Endothelial cell of umbilical vein (primary cell): ENCODE results near the gene TSFM. TPM values are rescaled to one million over a fixed set of nuclear protein-coding genes. Genes with fewer than 3 reads are reported as not detected.

ENCODE experiments used
- BruUV-seq: library from RNA; stranded (reverse); fragments of 400-500 nt; replicated peaks from 2 replicates; lab custom pipeline; 2021; lab: Mats Ljungman, UMichigan
- CTCF ChIA-PET: fragments of 300-600, 350-600 bp; sonication (Branson Sonifier 250); formaldehyde crosslinking; loops from one replicate; lab custom pipeline; 2021; ENCODE audit warnings: antibody characterized with exemption, inconsistent platforms; lab: Charles Lee
- POLR2A ChIA-PET: fragments of 300-600, 350-600 bp; sonication (Branson Sonifier 250); formaldehyde crosslinking; loops from one replicate; lab custom pipeline; 2021; ENCODE audit warnings: antibody characterized with exemption, inconsistent platforms; lab: Charles Lee
- DNase-seq: peaks from one replicate; pipeline ENCODE4 v3.0.0-alpha.2; 2011; ENCODE audit warnings: low read depth, low spot score
- FAIRE-seq: peaks from 2 replicates; lab custom pipeline; 2011; peaks lifted over from hg19 to GRCh38; lab: Jason Lieb, UNC
- H2AFZ ChIP-seq: 2 replicates; pipeline ENCODE4 v1.6.0; 2012; ENCODE audit warnings: low read depth, low read length, control low read depth, inconsistent platforms
- H3K27ac ChIP-seq: 2 replicates; pipeline ENCODE4 v1.5.1; 2011; ENCODE audit warnings: low read depth, mild to moderate bottlenecking, control low read depth, low read length, moderate library complexity; ENCODE audit not compliant: insufficient read depth
- H3K27me3 ChIP-seq, 2 experiments: 2 replicates each; pipeline versions ENCODE4 v1.6.0 to v1.6.1; 2011; ENCODE audit warnings: low read length in 2 of 2, mixed read lengths in 1 of 2; ENCODE audit not compliant: control insufficient read depth in 2 of 2, insufficient read depth in 2 of 2
- H3K36me3 ChIP-seq, 2 experiments: 2 replicates in 1 of 2; 3 replicates in 1 of 2; pipeline ENCODE4 v1.5.1; 2011; ENCODE audit warnings: low read length in 2 of 2, mild to moderate bottlenecking in 1 of 2, moderate library complexity in 1 of 2; ENCODE audit not compliant: control insufficient read depth in 2 of 2, insufficient read depth in 2 of 2; ENCODE audit errors: extremely low read depth in 1 of 2
- H3K4me1 ChIP-seq: 3 replicates; pipeline ENCODE4 v1.5.1; 2011; ENCODE audit warnings: mild to moderate bottlenecking, low read length; ENCODE audit not compliant: control insufficient read depth, insufficient read depth; ENCODE audit errors: extremely low read depth
- H3K4me2 ChIP-seq: 2 replicates; pipeline ENCODE4 v1.6.1; 2011; ENCODE audit warnings: low read length, control low read depth, mixed read lengths; ENCODE audit not compliant: insufficient read depth
- H3K4me3 ChIP-seq, 3 experiments: fragments of 200-600 bp in 1 of 3; sonication (generic), shearing (Covaris generic) in 1 of 3; replicated peaks in 1 of 3; 2 replicates each; pipeline ENCODE4 v1.5.1; 2011 to 2016; ENCODE audit warnings: control low read depth in 3 of 3, low read length in 3 of 3, mild to moderate bottlenecking in 2 of 3, inconsistent platforms in 1 of 3, low read depth in 1 of 3, moderate library complexity in 1 of 3; ENCODE audit not compliant: insufficient read depth in 1 of 3
- H3K79me2 ChIP-seq: 2 replicates; pipeline ENCODE4 v1.6.0; 2012; ENCODE audit warnings: low read length, inconsistent platforms; ENCODE audit not compliant: control insufficient read depth, insufficient read depth
- H3K9ac ChIP-seq: replicated peaks from 2 replicates; pipeline ENCODE3; 2011; ENCODE audit warnings: low read length, control low read depth; ENCODE audit not compliant: insufficient read depth; ENCODE audit errors: extremely low read depth
- H3K9me1 ChIP-seq: replicated peaks from 3 replicates; pipeline ENCODE4 v1.6.0; 2011; ENCODE audit warnings: mild to moderate bottlenecking, low read length; ENCODE audit not compliant: control insufficient read depth, insufficient read depth; ENCODE audit errors: extremely low read depth
- H3K9me3 ChIP-seq: replicated peaks from 2 replicates; pipeline ENCODE4 v1.5.1; 2012; ENCODE audit warnings: low read length, inconsistent platforms; ENCODE audit not compliant: control insufficient read depth, insufficient read depth
- H4K20me1 ChIP-seq: replicated peaks from 2 replicates; pipeline ENCODE3; 2011; ENCODE audit warnings: mild to moderate bottlenecking, low read length; ENCODE audit not compliant: control insufficient read depth, insufficient read depth; ENCODE audit errors: extremely low read depth
- EZH2 ChIP-seq: IDR thresholded peaks from 2 replicates; pipeline ENCODE4 v1.6.1; 2012; ENCODE audit warnings: borderline replicate concordance, low read depth, mild to moderate bottlenecking, moderate library complexity, low read length, inconsistent platforms; ENCODE audit not compliant: severe bottlenecking
- FOS ChIP-seq: IDR thresholded peaks from 2 replicates; pipeline ENCODE4 v1.6.1; 2011; ENCODE audit warnings: mild to moderate bottlenecking, low read length, moderate library complexity, borderline replicate concordance; ENCODE audit not compliant: insufficient read depth
- GATA2 ChIP-seq: IDR thresholded peaks from 2 replicates; pipeline ENCODE4 v1.7.0; 2011; ENCODE audit warnings: low read depth, mild to moderate bottlenecking, moderate library complexity, mixed read lengths, low read length; ENCODE audit not compliant: insufficient read length, insufficient read depth
- JUN ChIP-seq: IDR thresholded peaks from 2 replicates; pipeline ENCODE4 v1.6.1; 2011; ENCODE audit warnings: borderline replicate concordance, low read depth; ENCODE audit not compliant: insufficient read length, insufficient read depth
- MYC ChIP-seq: IDR thresholded peaks from one replicate; pipeline ENCODE4 v1.6.1; 2011; ENCODE audit warnings: mild to moderate bottlenecking, low read depth, low read length
- POLR2A ChIP-seq: IDR thresholded peaks from 2 replicates; pipeline ENCODE4 v1.6.1; 2012; ENCODE audit warnings: low read depth, mild to moderate bottlenecking, control low read depth, low read length
- POLR2AphosphoS5 ChIP-seq: IDR thresholded peaks from 2 replicates; pipeline ENCODE4 v1.6.1; 2012; ENCODE audit warnings: low read depth, mild to moderate bottlenecking, control low read depth, low read length, moderate library complexity; ENCODE audit not compliant: insufficient read depth
- dilution Hi-C: fragments of 300-500 bp; cut with MboI; formaldehyde crosslinking; loops from one replicate; pipeline ENCODE4 v1.15.0; 2019; ENCODE audit warnings: low sequenced_read_pairs; ENCODE audit not compliant: extremely low pct_ligation_motif_present
- intact Hi-C: fragments of 100-400 bp; cut with micrococcal nuclease; formaldehyde crosslinking; loops from one replicate; pipeline ENCODE4 v1.10.0; 2022
- polyA plus RNA-seq, 4 experiments: library from polyadenylated mRNA; depleted of rRNA in 3 of 4; stranded (reverse) in 3 of 4; unstranded in 1 of 4; fragments of >200 nt; gene quantifications; 2 replicates each; pipeline versions ENCODE4 v1.2.1 to v1.2.3, GENCODE V29; 2011 to 2012; ENCODE audit warnings: missing spikeins in 1 of 4
- total RNA-seq: library from RNA; stranded (reverse); gene quantifications from 2 replicates; pipeline ENCODE4 v1.2.3, GENCODE V29; 2021
- TF ChIP-seq, protein P1 (sequence below): IDR thresholded peaks from 2 replicates; pipeline ENCODE4 v1.6.1; 2011; ENCODE audit not compliant: insufficient read depth, insufficient read length
- TF ChIP-seq, protein P2 (sequence below), 2 donors: IDR thresholded peaks; 1 replicate in 1 of 2; 2 replicates in 1 of 2; pipeline ENCODE4 v1.5.1; 2011; ENCODE audit warnings: low read length in 2 of 2, mild to moderate bottlenecking in 2 of 2, moderate library complexity in 2 of 2, control low read depth in 1 of 2, inconsistent platforms in 1 of 2, low read depth in 1 of 2; ENCODE audit not compliant: insufficient read depth in 1 of 2; ENCODE audit errors: extremely low read depth in 1 of 2

TSFM gene
- total and polyA plus RNA-seq, 2 donors (not counting 3 experiments of a cell fraction or from before 2014, with no cell fraction given) = 16.5 to 41.8 TPM

DNA sequence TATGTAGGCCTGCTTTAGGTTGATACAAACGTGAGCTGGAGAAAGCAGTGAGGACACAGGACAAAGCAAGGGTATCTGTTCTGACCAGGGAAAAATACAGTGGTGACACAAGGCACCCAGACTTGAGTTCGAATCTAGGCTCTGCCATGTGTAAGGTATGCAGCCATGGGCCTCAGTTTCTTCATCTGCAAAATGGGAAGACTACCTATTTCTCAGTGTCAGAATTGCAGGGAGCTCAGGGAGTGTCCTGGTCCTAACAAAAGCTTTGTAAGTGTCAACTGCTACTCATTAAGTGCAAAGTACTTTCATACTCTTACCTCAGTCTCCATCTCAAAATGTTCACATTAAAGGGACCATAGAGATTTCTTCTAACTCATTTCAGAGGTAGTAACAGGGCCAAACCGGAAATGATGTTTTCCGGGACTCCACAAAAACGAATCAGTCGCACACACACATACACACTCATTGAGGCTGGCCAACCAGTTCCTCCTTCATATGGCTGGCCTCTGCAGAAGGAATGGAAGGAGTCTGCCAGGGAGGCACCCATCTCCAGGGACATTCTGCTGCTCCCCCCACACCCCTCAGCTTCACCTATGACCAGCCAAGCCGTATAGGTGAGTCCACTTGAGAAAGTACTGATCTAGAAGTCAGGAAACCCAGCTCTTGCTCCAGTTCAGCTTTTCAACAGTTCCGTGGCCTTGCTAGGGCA is 56.2 kb downstream of the TSFM start:
- ChIA-PET POLR2A (no interaction called here), CTCF (interaction anchor here (3.2 to 10.9 kb wide), 2 partner anchors 26 to 57 kb away, joined by 14 to 139 read pairs; no protein-coding TSS in a partner anchor)
- DNase-seq = peak; percentile 76
- peak overlapping the region in 1 of 3 experiments; percentile 2 for H3K4me3 ChIP-seq
- H4K20me1 ChIP-seq = peaks cover 13% of the 10 kb centered on the region
- H3K9me1 ChIP-seq = no peaks in the 10 kb centered on the region
- intact Hi-C loops (no loop called here), dilution Hi-C loops (no loop called here)
- peaks cover 71% of the 10 kb centered on the region for H3K4me1 ChIP-seq
- TF ChIP-seq POLR2A (peak; percentile 31), GATA2 (no peak), MYC (no peak), POLR2AphosphoS5 (no peak), EZH2 (no peak), FOS (no peak), JUN (peak; percentile 23)
- TF ChIP-seq, protein P1, sequence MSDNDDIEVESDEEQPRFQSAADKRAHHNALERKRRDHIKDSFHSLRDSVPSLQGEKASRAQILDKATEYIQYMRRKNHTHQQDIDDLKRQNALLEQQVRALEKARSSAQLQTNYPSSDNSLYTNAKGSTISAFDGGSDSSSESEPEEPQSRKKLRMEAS = no peak
- TF ChIP-seq, protein P2, sequence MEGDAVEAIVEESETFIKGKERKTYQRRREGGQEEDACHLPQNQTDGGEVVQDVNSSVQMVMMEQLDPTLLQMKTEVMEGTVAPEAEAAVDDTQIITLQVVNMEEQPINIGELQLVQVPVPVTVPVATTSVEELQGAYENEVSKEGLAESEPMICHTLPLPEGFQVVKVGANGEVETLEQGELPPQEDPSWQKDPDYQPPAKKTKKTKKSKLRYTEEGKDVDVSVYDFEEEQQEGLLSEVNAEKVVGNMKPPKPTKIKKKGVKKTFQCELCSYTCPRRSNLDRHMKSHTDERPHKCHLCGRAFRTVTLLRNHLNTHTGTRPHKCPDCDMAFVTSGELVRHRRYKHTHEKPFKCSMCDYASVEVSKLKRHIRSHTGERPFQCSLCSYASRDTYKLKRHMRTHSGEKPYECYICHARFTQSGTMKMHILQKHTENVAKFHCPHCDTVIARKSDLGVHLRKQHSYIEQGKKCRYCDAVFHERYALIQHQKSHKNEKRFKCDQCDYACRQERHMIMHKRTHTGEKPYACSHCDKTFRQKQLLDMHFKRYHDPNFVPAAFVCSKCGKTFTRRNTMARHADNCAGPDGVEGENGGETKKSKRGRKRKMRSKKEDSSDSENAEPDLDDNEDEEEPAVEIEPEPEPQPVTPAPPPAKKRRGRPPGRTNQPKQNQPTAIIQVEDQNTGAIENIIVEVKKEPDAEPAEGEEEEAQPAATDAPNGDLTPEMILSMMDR (IDR thresholded peaks at IDR 0.05; ENCODE audit: extremely low read depth in 1 of 2, insufficient read depth in 1 of 2, low read depth in 1 of 2, low read length in 2 of 2) = no peak
- H3K9ac ChIP-seq = peak overlapping the region; percentile 14
- peak overlapping the region; percentile 55 for H3K4me2 ChIP-seq
- no peaks in the 10 kb centered on the region for H3K27me3 ChIP-seq
- no TSS peak for BruUV-seq
- peak overlapping the region; percentile 78 for H3K27ac ChIP-seq
- no peaks in the 10 kb centered on the region for H3K36me3 ChIP-seq
- no peak overlapping the region for H2AFZ ChIP-seq
- peaks cover 90% of the 10 kb centered on the region for H3K79me2 ChIP-seq
- no peaks in the 10 kb centered on the region for H3K9me3 ChIP-seq
- peak; percentile 76 for FAIRE-seq
